ENCODE measurements around the gene ISG20.

ISG20 gene

DNA sequence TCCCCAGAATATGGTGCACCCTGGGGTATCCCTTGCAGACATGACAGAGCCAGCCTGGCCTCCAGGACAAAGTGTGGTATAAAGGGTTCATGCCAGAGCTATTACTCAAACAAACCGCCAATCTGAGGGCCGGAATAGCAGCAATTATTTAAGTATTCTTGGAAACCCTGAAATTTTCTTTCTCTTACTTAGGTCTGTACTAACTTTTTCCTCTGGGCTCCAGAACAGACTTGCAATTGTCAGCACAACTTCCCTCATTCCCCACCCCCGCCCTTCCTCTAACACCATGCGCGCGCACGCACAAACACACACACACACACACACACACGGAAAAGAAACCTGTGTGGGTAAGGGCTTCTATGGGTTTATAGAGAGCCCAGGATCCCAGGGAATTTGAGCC is 56.3 kb downstream of the ISG20 start:
- no peak overlapping the region for H2AFZ ChIP-seq
- no peak overlapping the region for H3K9ac ChIP-seq
- H3K36me3 ChIP-seq (ENCODE audit: control insufficient read depth, insufficient read depth, low read length): no peaks in the 10 kb centered on the region
- no peak overlapping the region for H3K27ac ChIP-seq
- H3K4me1 ChIP-seq: no peaks in the 10 kb centered on the region
- no peak overlapping the region for H3K4me3 ChIP-seq (ENCODE audit: low read depth, low read length)
- H3K27me3 ChIP-seq (ENCODE audit: control insufficient read depth, insufficient read depth, low read length): no peaks in the 10 kb centered on the region
- no peaks in the 10 kb centered on the region for H3K79me2 ChIP-seq
- TF ChIP-seq, protein P1, sequence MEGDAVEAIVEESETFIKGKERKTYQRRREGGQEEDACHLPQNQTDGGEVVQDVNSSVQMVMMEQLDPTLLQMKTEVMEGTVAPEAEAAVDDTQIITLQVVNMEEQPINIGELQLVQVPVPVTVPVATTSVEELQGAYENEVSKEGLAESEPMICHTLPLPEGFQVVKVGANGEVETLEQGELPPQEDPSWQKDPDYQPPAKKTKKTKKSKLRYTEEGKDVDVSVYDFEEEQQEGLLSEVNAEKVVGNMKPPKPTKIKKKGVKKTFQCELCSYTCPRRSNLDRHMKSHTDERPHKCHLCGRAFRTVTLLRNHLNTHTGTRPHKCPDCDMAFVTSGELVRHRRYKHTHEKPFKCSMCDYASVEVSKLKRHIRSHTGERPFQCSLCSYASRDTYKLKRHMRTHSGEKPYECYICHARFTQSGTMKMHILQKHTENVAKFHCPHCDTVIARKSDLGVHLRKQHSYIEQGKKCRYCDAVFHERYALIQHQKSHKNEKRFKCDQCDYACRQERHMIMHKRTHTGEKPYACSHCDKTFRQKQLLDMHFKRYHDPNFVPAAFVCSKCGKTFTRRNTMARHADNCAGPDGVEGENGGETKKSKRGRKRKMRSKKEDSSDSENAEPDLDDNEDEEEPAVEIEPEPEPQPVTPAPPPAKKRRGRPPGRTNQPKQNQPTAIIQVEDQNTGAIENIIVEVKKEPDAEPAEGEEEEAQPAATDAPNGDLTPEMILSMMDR (IDR thresholded peaks at IDR 0.05): no peak
- no peak overlapping the region for H3K4me2 ChIP-seq (ENCODE audit: low read length)
- no peaks in the 10 kb centered on the region for H3K9me3 ChIP-seq (ENCODE audit: control insufficient read depth, low read length)

DNA sequence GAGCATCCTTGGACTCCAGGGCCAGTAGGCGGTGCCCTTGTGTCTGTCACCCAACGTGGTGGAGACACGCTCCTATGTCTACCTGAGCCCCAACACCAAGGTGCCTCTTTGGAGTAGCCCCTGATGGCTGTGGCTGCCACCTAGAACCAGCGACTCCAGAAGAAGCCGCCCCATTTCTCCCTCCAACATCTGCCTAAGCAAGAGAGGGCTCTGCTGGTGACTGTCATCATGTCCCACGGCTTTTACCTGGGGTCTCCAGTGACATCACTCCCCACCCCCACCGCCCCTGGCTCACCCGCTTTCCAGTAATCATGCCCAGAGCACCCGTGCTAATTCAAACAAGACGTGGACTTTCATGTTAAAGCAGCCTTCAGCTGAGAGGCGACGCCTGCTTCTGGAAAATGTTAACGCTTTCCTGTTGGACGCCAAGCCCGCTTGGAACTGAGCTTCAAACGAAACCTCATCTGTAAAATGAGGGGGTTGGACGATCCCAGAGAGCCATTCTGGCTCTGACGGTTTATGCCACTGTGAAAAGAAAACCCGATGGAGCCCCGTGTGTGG is 57.0 kb downstream of the ISG20 start:
- TF ChIP-seq, protein P1 (IDR thresholded peaks at IDR 0.05): no peak
- Histone ChIP-seq H3K4me3 (ENCODE audit: low read depth, low read length) (no peak overlapping the region), H3K4me1 (no peaks in the 10 kb centered on the region), H3K36me3 (ENCODE audit: control insufficient read depth, insufficient read depth, low read length) (no peaks in the 10 kb centered on the region), H3K27ac (no peak overlapping the region), H3K79me2 (no peaks in the 10 kb centered on the region), H3K9me3 (ENCODE audit: control insufficient read depth, low read length) (no peaks in the 10 kb centered on the region), H3K9ac (no peak overlapping the region), H2AFZ (no peak overlapping the region), H3K27me3 (ENCODE audit: control insufficient read depth, insufficient read depth, low read length) (no peaks in the 10 kb centered on the region), H3K4me2 (ENCODE audit: low read length) (no peak overlapping the region)

DNA sequence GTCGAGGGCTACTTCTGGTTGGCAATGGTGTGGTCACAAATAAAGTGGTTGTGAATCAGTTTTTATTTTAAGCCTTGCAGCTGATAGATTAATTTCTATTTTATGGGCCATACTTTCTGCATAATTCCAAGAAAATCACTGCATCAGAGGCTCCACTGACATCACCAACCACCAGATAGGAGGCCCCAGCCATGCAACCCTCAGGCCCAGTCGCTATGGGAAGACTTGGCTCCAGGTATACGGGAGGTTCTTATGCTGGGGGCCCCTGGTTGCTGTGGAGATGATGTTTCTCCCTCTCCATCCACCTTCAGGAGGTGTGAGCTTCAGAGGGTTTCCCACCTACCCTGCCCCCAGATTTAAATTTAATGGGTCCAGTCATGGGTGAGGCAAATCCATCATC is 57.4 kb downstream of the ISG20 start:
- TF ChIP-seq, protein P1 (IDR thresholded peaks at IDR 0.05): no peak
- H3K9ac ChIP-seq: no peak overlapping the region
- H3K27ac ChIP-seq: no peak overlapping the region
- H3K4me2 ChIP-seq (ENCODE audit: low read length): no peak overlapping the region
- H3K4me3 ChIP-seq (ENCODE audit: low read depth, low read length): no peak overlapping the region
- H3K79me2 ChIP-seq: no peaks in the 10 kb centered on the region
- no peaks in the 10 kb centered on the region for H3K9me3 ChIP-seq (ENCODE audit: control insufficient read depth, low read length)
- no peak overlapping the region for H2AFZ ChIP-seq
- no peaks in the 10 kb centered on the region for H3K27me3 ChIP-seq (ENCODE audit: control insufficient read depth, insufficient read depth, low read length)
- H3K36me3 ChIP-seq (ENCODE audit: control insufficient read depth, insufficient read depth, low read length): no peaks in the 10 kb centered on the region
- H3K4me1 ChIP-seq: no peaks in the 10 kb centered on the region

DNA sequence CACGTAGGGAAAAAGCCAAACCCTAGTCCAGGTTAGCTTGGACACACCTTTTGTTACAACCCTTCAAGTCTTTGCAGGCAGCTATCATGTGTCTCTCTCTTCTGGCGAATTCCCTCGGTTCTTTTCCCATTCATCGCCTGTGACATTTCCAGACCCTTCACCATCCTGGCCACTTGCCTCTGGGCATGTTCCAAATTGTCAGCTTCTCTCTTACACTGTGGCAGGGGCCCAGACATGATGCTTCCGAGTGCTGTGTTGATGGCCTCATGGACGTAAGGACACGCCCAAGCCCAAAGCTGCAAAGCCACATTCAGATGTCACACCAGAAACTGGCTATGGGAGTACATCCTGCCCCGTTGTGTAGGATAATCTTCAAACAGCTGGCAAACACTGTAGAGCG is 58.5 kb downstream of the ISG20 start:
- H3K4me2 ChIP-seq (ENCODE audit: low read length): no peak overlapping the region
- no peak overlapping the region for H2AFZ ChIP-seq
- H3K27me3 ChIP-seq (ENCODE audit: control insufficient read depth, insufficient read depth, low read length): no peaks in the 10 kb centered on the region
- no peak overlapping the region for H3K27ac ChIP-seq
- no peaks in the 10 kb centered on the region for H3K9me3 ChIP-seq (ENCODE audit: control insufficient read depth, low read length)
- no peaks in the 10 kb centered on the region for H3K4me1 ChIP-seq
- no peak overlapping the region for H3K9ac ChIP-seq
- no peaks in the 10 kb centered on the region for H3K79me2 ChIP-seq
- H3K4me3 ChIP-seq (ENCODE audit: low read depth, low read length): no peak overlapping the region
- H3K36me3 ChIP-seq (ENCODE audit: control insufficient read depth, insufficient read depth, low read length): no peaks in the 10 kb centered on the region
- TF ChIP-seq, protein P1 (IDR thresholded peaks at IDR 0.05): no peak

DNA sequence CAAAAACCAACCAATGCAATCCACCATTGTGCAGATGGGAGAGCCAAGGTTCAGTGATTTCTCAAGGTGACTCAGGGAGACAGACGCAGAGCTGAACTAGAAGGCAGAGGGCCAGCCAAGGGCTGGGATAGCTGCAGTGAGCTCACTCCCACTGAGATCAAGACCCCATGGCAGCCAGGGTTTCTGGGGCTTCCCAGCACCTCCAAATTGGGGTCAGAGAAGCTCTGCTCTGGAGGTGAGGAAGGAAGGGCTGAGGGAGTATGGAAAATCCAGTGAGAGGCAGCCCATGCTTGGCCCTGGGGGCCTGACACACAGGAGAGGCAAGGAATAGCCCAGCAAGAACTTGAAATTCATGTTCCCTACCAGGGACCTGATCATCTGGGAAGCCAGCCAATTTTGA is 61.0 kb downstream of the ISG20 start:
- Histone ChIP-seq H3K4me1 (no peaks in the 10 kb centered on the region), H3K9ac (no peak overlapping the region), H2AFZ (no peak overlapping the region), H3K27ac (no peak overlapping the region), H3K4me3 (ENCODE audit: low read depth, low read length) (no peak overlapping the region), H3K36me3 (ENCODE audit: control insufficient read depth, insufficient read depth, low read length) (no peaks in the 10 kb centered on the region), H3K9me3 (ENCODE audit: control insufficient read depth, low read length) (no peaks in the 10 kb centered on the region), H3K27me3 (ENCODE audit: control insufficient read depth, insufficient read depth, low read length) (no peaks in the 10 kb centered on the region), H3K79me2 (no peaks in the 10 kb centered on the region), H3K4me2 (ENCODE audit: low read length) (no peak overlapping the region)
- TF ChIP-seq, protein P1 (IDR thresholded peaks at IDR 0.05): no peak
